Measurements from ENCODE around the gene PCDHB13.
"Not testable (repeated sequence)": the region's sequence is repeated elsewhere in the genome, so short reads cannot be mapped to it uniquely, and the experiment has no call there.

Gene PCDHB13

GRCh38 chr5:141213656-141214339 is at the start of gene PCDHB13:
PCDHB13 (plus strand) TSS chr5:141213919; CDS start chr5:141214124, 205 bp downstream.
- DNase-seq (ENCODE audit: extremely low read depth, insufficient read length); H3K27me3 ChIP-seq (replicated peaks; ENCODE audit: control insufficient read depth, insufficient read depth, low read length); H3K4me3 ChIP-seq (replicated peaks; ENCODE audit: low read depth, low read length); H3K36me3 ChIP-seq (ENCODE audit: control insufficient read depth, insufficient read depth, low read length): not testable (repeated sequence)

- Histone ChIP-seq H3K36me3 (ENCODE audit: control insufficient read depth, insufficient read depth, low read length) (no peaks in the 10 kb centered on the region), H3K27me3 (replicated peaks; ENCODE audit: control insufficient read depth, insufficient read depth, low read length) (no peaks in the 10 kb centered on the region), H3K4me3 (replicated peaks; ENCODE audit: low read depth, low read length) (no peak within 1 kb of the TSS)
- no peak for DNase-seq (ENCODE audit: extremely low read depth, insufficient read length)
- TF ChIP-seq CTCF (IDR thresholded peaks at IDR 0.05; ENCODE audit: insufficient read depth, low read length, poor library complexity, severe bottlenecking): no peak
These were observed 41.1 kb upstream of the PCDHB13 start, which contains the start of gene PCDHB7 for GRCh38 chr5:141172381-141173204. PCDHB7 (plus strand) TSS chr5:141172644; CDS start chr5:141172836, 192 bp downstream.

- H3K4me3 ChIP-seq (replicated peaks; ENCODE audit: low read depth, low read length); DNase-seq (ENCODE audit: extremely low read depth, insufficient read length); H3K27me3 ChIP-seq (replicated peaks; ENCODE audit: control insufficient read depth, insufficient read depth, low read length); H3K36me3 ChIP-seq (ENCODE audit: control insufficient read depth, insufficient read depth, low read length): not testable (repeated sequence)
These were observed 39.2 kb upstream of the PCDHB13 start for GRCh38 chr5:141174291-141175104.

GRCh38 chr5:141175933-141176332 is 37.8 kb upstream of the PCDHB13 start:
- Histone ChIP-seq H3K27me3 (replicated peaks; ENCODE audit: control insufficient read depth, insufficient read depth, low read length) (no peaks in the 10 kb centered on the region), H3K36me3 (ENCODE audit: control insufficient read depth, insufficient read depth, low read length) (no peaks in the 10 kb centered on the region), H3K4me3 (replicated peaks; ENCODE audit: low read depth, low read length) (no peak overlapping the region)
- no peak for DNase-seq (ENCODE audit: extremely low read depth, insufficient read length)
- no peak for TF ChIP-seq CTCF (IDR thresholded peaks at IDR 0.05; ENCODE audit: insufficient read depth, low read length, poor library complexity, severe bottlenecking)

- H3K27me3 ChIP-seq (replicated peaks; ENCODE audit: control insufficient read depth, insufficient read depth, low read length); H3K36me3 ChIP-seq (ENCODE audit: control insufficient read depth, insufficient read depth, low read length); H3K4me3 ChIP-seq (replicated peaks; ENCODE audit: low read depth, low read length); DNase-seq (ENCODE audit: extremely low read depth, insufficient read length): not testable (repeated sequence)
These were observed 36.0 kb upstream of the PCDHB13 start, which contains the start of gene PCDHB8 for GRCh38 chr5:141177577-141178191. PCDHB8 (plus strand) TSS chr5:141177790; CDS start chr5:141178035, 245 bp downstream.

- DNase-seq (ENCODE audit: extremely low read depth, insufficient read length); H3K27me3 ChIP-seq (replicated peaks; ENCODE audit: control insufficient read depth, insufficient read depth, low read length): not testable (repeated sequence)
These were observed 34.3 kb upstream of the PCDHB13 start for GRCh38 chr5:141179371-141179770.

GRCh38 chr5:141179876-141180275 is 33.8 kb upstream of the PCDHB13 start:
- H3K27me3 ChIP-seq (replicated peaks; ENCODE audit: control insufficient read depth, insufficient read depth, low read length); DNase-seq (ENCODE audit: extremely low read depth, insufficient read length); H3K36me3 ChIP-seq (ENCODE audit: control insufficient read depth, insufficient read depth, low read length); H3K4me3 ChIP-seq (replicated peaks; ENCODE audit: low read depth, low read length): not testable (repeated sequence)

More at GRCh38 chr5:141179371-141179770, 34.3 kb upstream of the PCDHB13 start:
- not testable (repeated sequence) for H3K4me3 ChIP-seq (replicated peaks; ENCODE audit: low read depth, low read length); H3K36me3 ChIP-seq (ENCODE audit: control insufficient read depth, insufficient read depth, low read length)
